VCaP (cell line): ENCODE data around the gene OR4C13.
"Not testable (repeated sequence)": the region's sequence is repeated elsewhere in the genome, so short reads cannot be mapped to it uniquely, and the experiment has no call there.

Experiments used
- H3K27ac ChIP-seq: fragments of 450-650 bp; 2 replicates; pipeline ENCODE4 v1.5.1; 2017
- CTCF ChIP-seq: fragments of 450-650 bp; conservative IDR thresholded peaks from 2 replicates; pipeline ENCODE4 v1.5.1; 2017; ENCODE audit warnings: mild to moderate bottlenecking, moderate library complexity

The OR4C13 gene

GRCh38 chr11:49952091-49952490 is at the start of gene OR4C13:
TSS of gene OR4C13 (plus strand) at chr11:49952391. CDS start at chr11:49952423, 32 bp downstream.
- H3K27ac ChIP-seq: no peak within 1 kb of the TSS
- no peak for TF ChIP-seq CTCF

GRCh38 chr11:49911516-49911915 is 40.7 kb upstream of the OR4C13 start:
- H3K27ac ChIP-seq: not testable (repeated sequence)

GRCh38 chr11:49948701-49949100 is 3.5 kb upstream of the OR4C13 start:
- not testable (repeated sequence) for H3K27ac ChIP-seq

GRCh38 chr11:49973439-49973838 is 21.2 kb downstream of the OR4C13 start:
- H3K27ac ChIP-seq: not testable (repeated sequence)

GRCh38 chr11:49982435-49982834 is 30.2 kb downstream of the OR4C13 start, which contains the start of gene OR4C12:
TSS of gene OR4C12 (minus strand) at chr11:49982535. CDS start at chr11:49982501, 34 bp downstream.
- H3K27ac ChIP-seq: not testable (repeated sequence)

GRCh38 chr11:49995565-49995964 is 43.4 kb downstream of the OR4C13 start:
- peak; percentile 74 for TF ChIP-seq CTCF

More at GRCh38 chr11:49995565-49995964, 43.4 kb downstream of the OR4C13 start:
- H3K27ac ChIP-seq: no peak overlapping the region
